BJ (cell line): Measurements from ENCODE around the gene ZNF91. TPM values are rescaled to one million over a fixed set of nuclear protein-coding genes. Genes with fewer than 3 reads are reported as not detected.
"Not testable (repeated sequence)": the region's sequence is repeated elsewhere in the genome, so short reads cannot be mapped to it uniquely, and the experiment has no call there.

Experiments used
- CTCF ChIA-PET: fragments of 350-600 bp; formaldehyde crosslinking; extraction: SDS; loops from one replicate; lab custom pipeline; 2021; ENCODE audit warnings: antibody characterized with exemption, inconsistent platforms; lab: Yijun Ruan, JAX
- POLR2A ChIA-PET: fragments of 300-600 bp; sonication (Branson Sonifier 250); formaldehyde crosslinking; extraction: SDS; loops from one replicate; lab custom pipeline; 2021; ENCODE audit warnings: antibody characterized with exemption; lab: Charles Lee
- DNase-seq: peaks from one replicate; pipeline ENCODE4 v3.0.0-alpha.2; 2011; ENCODE audit warnings: low read depth
- H3K27me3 ChIP-seq: 2 replicates; pipeline ENCODE4 v1.6.0; 2011; ENCODE audit warnings: low read length; ENCODE audit not compliant: control insufficient read depth, insufficient read depth
- H3K36me3 ChIP-seq: 2 replicates; pipeline ENCODE4 v1.5.1; 2011; ENCODE audit warnings: low read length; ENCODE audit not compliant: control insufficient read depth, insufficient read depth
- H3K4me3 ChIP-seq: 2 replicates; pipeline ENCODE4 v1.5.1; 2011; ENCODE audit warnings: low read depth, mild to moderate bottlenecking, control low read depth, low read length
- polyA plus RNA-seq: library from polyadenylated mRNA; depleted of rRNA; stranded (reverse); fragments of >200 nt; gene quantifications from 2 replicates; pipeline ENCODE4 v1.2.3, GENCODE V29; 2011
- TF ChIP-seq, protein P1 (sequence below): IDR thresholded peaks from 2 replicates; pipeline ENCODE4 v1.5.1; 2011; ENCODE audit warnings: low read depth, mild to moderate bottlenecking, control low read depth, inconsistent platforms, low read length, moderate library complexity; ENCODE audit not compliant: insufficient read depth

ZNF91 gene
- polyA plus RNA-seq, 1 experiment, result 8.3 TPM

DNA sequence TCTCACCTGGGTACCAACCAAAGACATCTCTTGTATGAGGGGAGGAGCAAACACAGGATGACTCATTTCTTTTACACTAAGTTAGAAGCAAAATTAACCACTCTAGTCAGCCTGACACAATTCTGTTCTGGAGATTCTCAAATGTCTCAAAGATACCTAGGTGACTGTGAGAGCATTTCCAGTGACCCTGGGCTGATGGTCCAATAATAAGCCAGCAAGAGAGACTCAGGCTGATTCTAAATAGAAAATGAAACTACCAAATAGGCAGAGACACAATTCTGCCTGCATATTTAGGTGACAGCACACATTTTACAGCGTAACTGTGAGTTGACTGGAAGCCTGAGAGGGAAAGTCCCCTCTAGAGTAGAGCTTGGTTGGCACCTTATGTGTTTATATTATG lies 16.3 kb downstream of the ZNF91 start:
- H3K36me3 ChIP-seq, result peaks cover 3% of the 10 kb centered on the region; the same call in 1 of the 2 replicates
- no peak for DNase-seq
- TF ChIP-seq, protein P1, sequence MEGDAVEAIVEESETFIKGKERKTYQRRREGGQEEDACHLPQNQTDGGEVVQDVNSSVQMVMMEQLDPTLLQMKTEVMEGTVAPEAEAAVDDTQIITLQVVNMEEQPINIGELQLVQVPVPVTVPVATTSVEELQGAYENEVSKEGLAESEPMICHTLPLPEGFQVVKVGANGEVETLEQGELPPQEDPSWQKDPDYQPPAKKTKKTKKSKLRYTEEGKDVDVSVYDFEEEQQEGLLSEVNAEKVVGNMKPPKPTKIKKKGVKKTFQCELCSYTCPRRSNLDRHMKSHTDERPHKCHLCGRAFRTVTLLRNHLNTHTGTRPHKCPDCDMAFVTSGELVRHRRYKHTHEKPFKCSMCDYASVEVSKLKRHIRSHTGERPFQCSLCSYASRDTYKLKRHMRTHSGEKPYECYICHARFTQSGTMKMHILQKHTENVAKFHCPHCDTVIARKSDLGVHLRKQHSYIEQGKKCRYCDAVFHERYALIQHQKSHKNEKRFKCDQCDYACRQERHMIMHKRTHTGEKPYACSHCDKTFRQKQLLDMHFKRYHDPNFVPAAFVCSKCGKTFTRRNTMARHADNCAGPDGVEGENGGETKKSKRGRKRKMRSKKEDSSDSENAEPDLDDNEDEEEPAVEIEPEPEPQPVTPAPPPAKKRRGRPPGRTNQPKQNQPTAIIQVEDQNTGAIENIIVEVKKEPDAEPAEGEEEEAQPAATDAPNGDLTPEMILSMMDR, result no peak
- no peaks in the 10 kb centered on the region for H3K27me3 ChIP-seq
- ChIA-PET CTCF (no interaction called here), POLR2A (no interaction called here)
- H3K4me3 ChIP-seq, result no peak overlapping the region

- Histone ChIP-seq H3K27me3 (no peaks in the 10 kb centered on the region), H3K4me3 (no peak overlapping the region), H3K36me3 (peaks cover 7% of the 10 kb centered on the region)
- POLR2A ChIA-PET, result no interaction called here
- CTCF ChIA-PET, result no interaction called here
- TF ChIP-seq, protein P1, result no peak
- no peak for DNase-seq
Observed at GRCh38 chr19:23377276-23377675, 18.0 kb downstream of the ZNF91 start.

DNA sequence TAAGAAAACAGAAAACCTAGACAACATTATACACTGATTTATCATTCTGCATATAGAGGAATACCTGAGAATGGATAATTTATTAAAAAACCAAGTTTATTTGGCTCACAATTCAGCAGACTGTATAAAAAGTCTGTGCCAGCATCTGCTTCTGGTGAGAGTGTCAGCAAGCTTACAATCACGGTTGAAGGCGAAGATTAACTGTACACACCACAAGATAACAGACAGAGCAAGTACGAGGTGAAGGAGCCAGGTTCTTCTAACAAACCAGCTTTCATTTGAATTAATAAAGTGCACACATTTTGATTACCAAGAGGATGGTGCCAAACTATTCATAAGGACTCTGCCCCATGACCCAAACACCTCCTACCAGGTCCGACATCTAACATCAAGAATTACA lies 28.8 kb downstream of the ZNF91 start:
- DNase-seq, result no peak
- ChIA-PET POLR2A (no interaction called here), CTCF (interaction anchor here (0.6 kb wide), 1 partner anchor 1088 kb away, joined by 3 read pairs; no protein-coding TSS in a partner anchor)
- no peak overlapping the region for H3K4me3 ChIP-seq
- no peaks in the 10 kb centered on the region for H3K27me3 ChIP-seq
- H3K36me3 ChIP-seq, result peaks cover 6% of the 10 kb centered on the region; the same call in 1 of the 2 replicates
- TF ChIP-seq, protein P1, result no peak

- POLR2A ChIA-PET, H3K27me3 ChIP-seq, H3K36me3 ChIP-seq, H3K4me3 ChIP-seq, DNase-seq: not testable (repeated sequence)
- CTCF ChIA-PET, result interaction anchor here (0.6 kb wide), 1 partner anchor 1088 kb away, joined by 3 read pairs; no protein-coding TSS in a partner anchor
Observed at GRCh38 chr19:23366031-23366430, 29.2 kb downstream of the ZNF91 start.

DNA sequence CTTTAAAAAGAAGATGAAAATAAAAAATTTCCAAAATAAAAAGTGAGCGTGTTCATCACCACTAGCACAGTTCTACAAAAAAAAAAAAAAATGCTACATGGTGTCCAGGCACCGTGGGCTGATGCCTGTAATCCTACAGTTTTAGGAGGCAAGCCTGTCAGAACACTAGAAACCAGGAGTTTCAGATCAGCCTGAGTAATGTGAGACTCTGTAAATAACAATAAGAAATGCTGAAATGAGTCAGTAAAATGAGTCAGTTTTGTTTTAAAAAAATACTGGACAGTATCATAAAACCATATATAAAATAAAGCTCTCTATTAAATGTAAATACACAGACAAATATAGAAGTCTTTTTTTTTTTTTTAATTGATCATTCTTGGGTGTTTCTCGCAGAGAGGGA lies 30.0 kb downstream of the ZNF91 start:
- peaks cover 3% of the 10 kb centered on the region; the same call in 1 of the 2 replicates for H3K36me3 ChIP-seq
- no peak overlapping the region for H3K4me3 ChIP-seq
- H3K27me3 ChIP-seq, result no peaks in the 10 kb centered on the region
- ChIA-PET CTCF (no interaction called here), POLR2A (no interaction called here)
- TF ChIP-seq, protein P1, result no peak
- no peak for DNase-seq

GRCh38 chr19:23361843-23362242 lies 33.4 kb downstream of the ZNF91 start:
- H3K27me3 ChIP-seq, POLR2A ChIA-PET, H3K4me3 ChIP-seq, CTCF ChIA-PET, DNase-seq, H3K36me3 ChIP-seq: not testable (repeated sequence)
